A673 (cell line): Measurements from ENCODE around the gene CHERP. TPM values are rescaled to one million over a fixed set of nuclear protein-coding genes. Genes with fewer than 3 reads are reported as not detected.

ENCODE experiments used
- BruUV-seq: library from RNA; stranded (reverse); fragments of 400-500 nt; replicated peaks from 2 replicates; lab custom pipeline; 2021; lab: Mats Ljungman, UMichigan
- CTCF ChIA-PET: fragments of 300-600 bp; sonication (Branson Sonifier 250); formaldehyde crosslinking; loops from one replicate; lab custom pipeline; 2022; ENCODE audit warnings: antibody characterized with exemption; lab: Charles Lee
- POLR2A ChIA-PET: fragments of 300-600 bp; sonication (Branson Sonifier 250); formaldehyde crosslinking; loops from one replicate; lab custom pipeline; 2022; ENCODE audit warnings: antibody characterized with exemption; ENCODE audit not compliant: low non-redundant PET; lab: Charles Lee
- DNase-seq: peaks from one replicate; pipeline ENCODE4 v3.0.0-alpha.2; 2015; ENCODE audit warnings: low spot score
- H3K27ac ChIP-seq: fragments of 200-600 bp; sonication (generic); 2 replicates; pipeline ENCODE4 v1.5.1; 2016; ENCODE audit warnings: mixed run types, low read depth, mild to moderate bottlenecking, mixed read lengths, antibody characterized with exemption, low read length; ENCODE audit not compliant: poor library complexity, severe bottlenecking
- H3K27me3 ChIP-seq: fragments of 200-600 bp; sonication (generic); replicated peaks from 2 replicates; pipeline ENCODE4 v1.6.1; 2017; ENCODE audit warnings: mixed run types, low read depth, mild to moderate bottlenecking, mixed read lengths, antibody characterized with exemption, low read length; ENCODE audit not compliant: insufficient read depth, poor library complexity
- H3K36me3 ChIP-seq: fragments of 200-600 bp; sonication (generic); 2 replicates; pipeline ENCODE4 v1.6.1; 2016; ENCODE audit warnings: mixed run types, mild to moderate bottlenecking, mixed read lengths, antibody characterized with exemption, low read length; ENCODE audit not compliant: insufficient read depth, poor library complexity, severe bottlenecking
- H3K4me1 ChIP-seq: fragments of 200-600 bp; sonication (generic); 2 replicates; pipeline ENCODE4 v1.6.1; 2017; ENCODE audit warnings: mixed run types, mild to moderate bottlenecking, mixed read lengths, antibody characterized with exemption, low read length; ENCODE audit not compliant: insufficient read depth, poor library complexity, severe bottlenecking
- H3K4me3 ChIP-seq: fragments of 200-600 bp; sonication (generic); 2 replicates; pipeline ENCODE4 v1.5.1; 2016; ENCODE audit warnings: low read depth, mixed run types, mild to moderate bottlenecking, mixed read lengths, low read length; ENCODE audit not compliant: poor library complexity, severe bottlenecking
- H3K9me3 ChIP-seq: fragments of 200-600 bp; sonication (generic); 2 replicates; pipeline ENCODE4 v1.6.1; 2016; ENCODE audit warnings: mixed run types, low read depth, mild to moderate bottlenecking, mixed read lengths, antibody characterized with exemption, low read length; ENCODE audit not compliant: poor library complexity, severe bottlenecking
- EZH2 ChIP-seq: fragments of 200-600 bp; sonication (generic); IDR thresholded peaks from 2 replicates; pipeline ENCODE4 v1.6.1; 2017; ENCODE audit warnings: borderline replicate concordance, low read depth, mild to moderate bottlenecking, mixed read lengths, antibody characterized with exemption, low read length; ENCODE audit not compliant: poor library complexity, severe bottlenecking
- intact Hi-C: fragments of 100-400 bp; cut with micrococcal nuclease; formaldehyde crosslinking; loops from one replicate; pipeline ENCODE4 v1.10.0; 2022; ENCODE audit not compliant: unreplicated experiment
- total RNA-seq: library from RNA; stranded (reverse); gene quantifications from 2 replicates; pipeline ENCODE4 v1.2.3, GENCODE V29; 2021
- TF ChIP-seq, protein P1 (sequence below): fragments of 300-800, 200-600 bp; sonication (generic); conservative IDR thresholded peaks from 2 replicates; pipeline ENCODE4 v1.5.1; 2017; ENCODE audit warnings: low read depth, mild to moderate bottlenecking, antibody characterized with exemption, low read length, moderate library complexity, mixed read lengths

Gene CHERP
- total RNA-seq, 1 experiment from 2014 or later = 98.4 TPM

DNA sequence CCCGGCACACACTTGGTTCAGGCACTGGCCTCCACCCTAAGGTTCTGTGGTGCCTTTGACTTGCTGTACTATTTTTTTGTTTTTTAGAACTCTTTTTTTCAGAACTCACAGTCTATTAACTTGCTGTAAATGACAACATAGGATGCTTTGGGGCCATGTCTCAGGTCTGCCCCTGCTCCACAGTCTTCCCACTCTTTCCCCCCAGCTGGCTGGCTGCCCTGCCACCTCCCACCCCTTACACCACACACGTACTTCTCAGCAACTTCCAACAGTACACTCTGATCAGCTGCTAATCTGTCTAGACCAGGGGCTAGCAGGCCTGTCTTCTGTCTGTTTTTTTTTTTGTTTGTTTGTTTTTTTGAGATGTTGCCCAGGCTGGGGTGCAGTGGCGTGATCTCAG, 38.0 kb downstream of the CHERP start:
- Histone ChIP-seq H3K4me1 (no peaks in the 10 kb centered on the region), H3K36me3 (peaks cover 10% of the 10 kb centered on the region), H3K9me3 (no peaks in the 10 kb centered on the region), H3K27me3 (no peaks in the 10 kb centered on the region), H3K27ac (no peak overlapping the region), H3K4me3 (no peak overlapping the region)
- no peak for DNase-seq
- no TSS peak for BruUV-seq
- intact Hi-C loops = no loop called here
- TF ChIP-seq, protein P1, sequence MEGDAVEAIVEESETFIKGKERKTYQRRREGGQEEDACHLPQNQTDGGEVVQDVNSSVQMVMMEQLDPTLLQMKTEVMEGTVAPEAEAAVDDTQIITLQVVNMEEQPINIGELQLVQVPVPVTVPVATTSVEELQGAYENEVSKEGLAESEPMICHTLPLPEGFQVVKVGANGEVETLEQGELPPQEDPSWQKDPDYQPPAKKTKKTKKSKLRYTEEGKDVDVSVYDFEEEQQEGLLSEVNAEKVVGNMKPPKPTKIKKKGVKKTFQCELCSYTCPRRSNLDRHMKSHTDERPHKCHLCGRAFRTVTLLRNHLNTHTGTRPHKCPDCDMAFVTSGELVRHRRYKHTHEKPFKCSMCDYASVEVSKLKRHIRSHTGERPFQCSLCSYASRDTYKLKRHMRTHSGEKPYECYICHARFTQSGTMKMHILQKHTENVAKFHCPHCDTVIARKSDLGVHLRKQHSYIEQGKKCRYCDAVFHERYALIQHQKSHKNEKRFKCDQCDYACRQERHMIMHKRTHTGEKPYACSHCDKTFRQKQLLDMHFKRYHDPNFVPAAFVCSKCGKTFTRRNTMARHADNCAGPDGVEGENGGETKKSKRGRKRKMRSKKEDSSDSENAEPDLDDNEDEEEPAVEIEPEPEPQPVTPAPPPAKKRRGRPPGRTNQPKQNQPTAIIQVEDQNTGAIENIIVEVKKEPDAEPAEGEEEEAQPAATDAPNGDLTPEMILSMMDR = no peak
- TF ChIP-seq EZH2 = no peak
- ChIA-PET POLR2A (no interaction called here), CTCF (no interaction called here)

DNA sequence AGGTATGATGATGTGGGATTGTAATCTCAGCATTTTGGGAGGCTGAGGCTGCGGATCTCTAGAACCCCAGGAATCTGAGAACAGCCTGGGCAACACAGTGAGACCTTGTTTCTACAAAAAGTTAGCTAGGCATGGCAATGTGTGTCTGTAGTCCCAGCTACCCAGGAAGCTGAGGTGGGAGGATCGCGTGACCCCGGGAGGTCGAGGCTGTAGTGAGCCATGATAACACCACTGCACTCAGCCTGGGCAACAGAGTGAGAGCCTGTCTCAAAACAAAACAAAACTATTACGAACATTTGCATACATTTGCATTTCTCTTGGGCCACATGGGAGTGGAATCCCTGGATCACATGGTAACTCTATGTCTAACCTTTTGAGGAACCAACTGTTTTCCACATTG, 44.4 kb downstream of the CHERP start:
- intact Hi-C loops = no loop called here

DNA sequence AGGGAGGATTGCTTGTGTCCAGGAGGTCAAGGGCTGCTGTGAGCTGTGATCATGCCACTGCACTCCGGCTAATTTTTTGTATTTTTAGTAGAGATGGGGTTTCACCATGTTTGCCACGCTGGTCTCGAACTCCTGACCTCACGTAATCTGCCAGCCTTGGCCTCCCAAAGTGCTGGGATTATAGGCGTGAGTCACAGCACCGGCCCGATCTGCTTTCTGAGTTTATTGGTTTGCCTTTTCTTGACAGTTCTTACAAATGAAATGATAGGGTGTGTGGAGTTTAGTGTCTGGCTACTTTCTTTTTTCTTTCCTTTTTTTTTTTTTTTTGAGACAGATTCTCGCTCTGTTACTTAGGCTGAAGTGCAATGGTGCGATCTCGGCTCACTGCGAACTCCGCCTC, 45.2 kb downstream of the CHERP start:
- POLR2A ChIA-PET = no interaction called here
- H3K4me3 ChIP-seq = peak overlapping the region; percentile 74
- TF ChIP-seq, protein P1 = no peak
- TF ChIP-seq EZH2 = no peak
- H3K27ac ChIP-seq = no peak overlapping the region
- intact Hi-C loops = no loop called here
- no peaks in the 10 kb centered on the region for H3K27me3 ChIP-seq
- no TSS peak for BruUV-seq
- CTCF ChIA-PET = no interaction called here
- peaks cover 5% of the 10 kb centered on the region for H3K36me3 ChIP-seq
- peaks cover 5% of the 10 kb centered on the region for H3K4me1 ChIP-seq
- H3K9me3 ChIP-seq = no peaks in the 10 kb centered on the region
- DNase-seq = no peak

More for the DNA sequence above, 44.4 kb downstream of the CHERP start:
- BruUV-seq = TSS peak; percentile 31
- ChIA-PET POLR2A (no interaction called here), CTCF (no interaction called here)
- Histone ChIP-seq H3K27ac (no peak overlapping the region), H3K27me3 (no peaks in the 10 kb centered on the region), H3K4me3 (no peak overlapping the region), H3K36me3 (peaks cover 5% of the 10 kb centered on the region), H3K4me1 (peaks cover 5% of the 10 kb centered on the region), H3K9me3 (no peaks in the 10 kb centered on the region)
- TF ChIP-seq, protein P1 = no peak
- no peak for TF ChIP-seq EZH2
- no peak for DNase-seq
